Measurements from ENCODE around the gene RABGAP1L. TPM values are rescaled to one million over a fixed set of nuclear protein-coding genes. Genes with fewer than 3 reads are reported as not detected.

RABGAP1L gene
- total RNA-seq, 1 donor from 2014 or later: 30.3 TPM

DNA sequence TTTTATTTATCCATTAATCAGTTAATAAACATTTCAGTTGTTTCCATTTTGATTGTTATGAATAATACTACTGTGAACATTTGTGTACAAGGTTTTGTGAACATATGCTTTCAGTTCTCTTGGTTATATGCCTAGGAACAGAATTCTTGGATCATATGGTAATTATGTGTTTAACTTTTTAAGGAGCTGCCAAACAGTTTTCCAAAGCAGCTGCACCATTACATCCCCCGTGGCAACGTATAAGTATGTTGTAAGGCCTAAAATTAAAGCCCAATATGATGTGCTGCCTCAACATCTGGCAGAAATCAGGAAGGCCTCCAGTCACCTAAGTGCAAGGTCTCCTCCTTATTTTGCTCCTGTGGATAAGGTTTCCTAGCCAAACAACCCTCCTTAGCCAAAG, 604.9 kb downstream of the RABGAP1L start:
- Histone ChIP-seq H3K27me3 (ENCODE audit: control insufficient read depth in 3 of 3, insufficient read depth in 3 of 3, low read length in 3 of 3) (no peaks in the 10 kb centered on the region), H3K4me1 (ENCODE audit: control insufficient read depth in 3 of 3, insufficient read depth in 3 of 3, low read length in 3 of 3) (no peaks in the 10 kb centered on the region), H3K9ac (ENCODE audit: low read depth in 1 of 3, low read length in 3 of 3) (no peak overlapping the region), H3K36me3 (ENCODE audit: control insufficient read depth in 3 of 3, insufficient read depth in 3 of 3, low read length in 3 of 3) (no peaks in the 10 kb centered on the region), H3K9me3 (ENCODE audit: control insufficient read depth in 3 of 3, low read length in 3 of 3) (no peaks in the 10 kb centered on the region), H3K4me3 (ENCODE audit: low read length in 3 of 3) (no peak overlapping the region), H3K27ac (ENCODE audit: low read depth, low read length) (no peak overlapping the region)

DNA sequence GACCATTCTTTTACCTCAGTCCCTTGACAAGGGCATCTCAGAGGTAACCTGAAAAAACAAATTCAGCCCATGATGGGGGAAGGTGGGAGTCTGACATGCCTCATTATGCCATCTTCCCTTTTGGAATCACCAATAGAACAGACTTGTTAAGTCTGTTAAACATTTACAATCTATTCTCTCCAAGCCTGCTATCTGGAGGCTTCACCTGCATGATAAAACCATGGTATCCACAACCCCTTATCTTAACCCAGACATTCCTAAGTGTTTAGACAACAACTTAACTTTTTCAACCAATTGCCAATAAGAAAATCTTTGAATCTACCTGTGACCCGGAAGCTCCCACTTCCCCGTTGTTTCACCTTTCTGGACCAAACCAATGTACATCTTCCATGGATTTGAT, 607.4 kb downstream of the RABGAP1L start:
- Histone ChIP-seq H3K36me3 (ENCODE audit: control insufficient read depth in 3 of 3, insufficient read depth in 3 of 3, low read length in 3 of 3) (no peaks in the 10 kb centered on the region), H3K9ac (ENCODE audit: low read depth in 1 of 3, low read length in 3 of 3) (no peak overlapping the region), H3K4me1 (ENCODE audit: control insufficient read depth in 3 of 3, insufficient read depth in 3 of 3, low read length in 3 of 3) (no peaks in the 10 kb centered on the region), H3K27ac (ENCODE audit: low read depth, low read length) (no peak overlapping the region), H3K4me3 (ENCODE audit: low read length in 3 of 3) (no peak overlapping the region), H3K9me3 (ENCODE audit: control insufficient read depth in 3 of 3, low read length in 3 of 3) (no peaks in the 10 kb centered on the region), H3K27me3 (ENCODE audit: control insufficient read depth in 3 of 3, insufficient read depth in 3 of 3, low read length in 3 of 3) (no peaks in the 10 kb centered on the region)

DNA sequence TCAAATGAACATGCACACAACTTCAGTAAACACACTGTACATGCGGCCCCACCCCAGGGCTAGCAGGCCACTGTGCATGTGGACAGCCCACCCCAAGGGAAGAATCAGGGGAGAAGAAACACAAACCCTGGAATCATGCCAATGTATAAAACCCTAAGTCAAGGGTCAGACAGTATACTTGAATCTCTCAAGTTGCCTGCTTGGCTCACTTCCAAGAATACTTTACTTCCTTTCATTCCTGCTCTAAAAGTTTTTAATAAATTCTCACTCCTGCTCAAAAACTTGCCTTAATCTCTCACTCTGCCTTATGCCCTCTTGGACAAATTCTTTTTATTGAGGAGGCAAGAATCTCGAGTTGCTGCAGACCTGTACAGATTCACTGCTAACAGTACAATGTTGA, 609.2 kb downstream of the RABGAP1L start:
- H3K27me3 ChIP-seq (ENCODE audit: control insufficient read depth in 3 of 3, insufficient read depth in 3 of 3, low read length in 3 of 3): no peaks in the 10 kb centered on the region
- no peaks in the 10 kb centered on the region for H3K4me1 ChIP-seq (ENCODE audit: control insufficient read depth in 3 of 3, insufficient read depth in 3 of 3, low read length in 3 of 3)
- H3K27ac ChIP-seq (ENCODE audit: low read depth, low read length): no peak overlapping the region
- no peaks in the 10 kb centered on the region for H3K9me3 ChIP-seq (ENCODE audit: control insufficient read depth in 3 of 3, low read length in 3 of 3)
- H3K4me3 ChIP-seq (ENCODE audit: low read length in 3 of 3): no peak overlapping the region
- no peaks in the 10 kb centered on the region for H3K36me3 ChIP-seq (ENCODE audit: control insufficient read depth in 3 of 3, insufficient read depth in 3 of 3, low read length in 3 of 3)
- H3K9ac ChIP-seq (ENCODE audit: low read depth in 1 of 3, low read length in 3 of 3): no peak overlapping the region

DNA sequence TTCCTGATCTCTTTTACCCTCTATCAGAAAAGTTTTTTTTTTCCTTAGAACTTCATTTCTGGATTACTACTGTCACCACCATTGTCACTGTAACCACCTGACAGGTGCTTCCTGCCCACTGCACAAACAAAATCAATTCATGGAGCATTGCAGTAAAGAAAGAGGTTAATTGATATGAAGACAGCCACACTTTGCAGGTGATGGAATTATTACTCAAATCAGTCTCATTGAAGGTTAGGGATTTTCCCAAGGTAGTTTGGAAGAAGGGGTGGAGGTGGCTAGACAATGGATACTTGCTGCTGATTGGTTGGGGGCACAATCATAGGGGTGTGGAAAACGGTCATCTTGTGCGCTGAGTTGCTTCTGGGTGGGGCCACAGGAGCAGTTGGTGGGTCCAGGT, 609.6 kb downstream of the RABGAP1L start:
- H3K9ac ChIP-seq (ENCODE audit: low read depth in 1 of 3, low read length in 3 of 3): no peak overlapping the region
- H3K9me3 ChIP-seq (ENCODE audit: control insufficient read depth in 3 of 3, low read length in 3 of 3): no peaks in the 10 kb centered on the region
- no peaks in the 10 kb centered on the region for H3K27me3 ChIP-seq (ENCODE audit: control insufficient read depth in 3 of 3, insufficient read depth in 3 of 3, low read length in 3 of 3)
- H3K4me3 ChIP-seq (ENCODE audit: low read length in 3 of 3): no peak overlapping the region
- H3K27ac ChIP-seq (ENCODE audit: low read depth, low read length): no peak overlapping the region
- H3K4me1 ChIP-seq (ENCODE audit: control insufficient read depth in 3 of 3, insufficient read depth in 3 of 3, low read length in 3 of 3): no peaks in the 10 kb centered on the region
- no peaks in the 10 kb centered on the region for H3K36me3 ChIP-seq (ENCODE audit: control insufficient read depth in 3 of 3, insufficient read depth in 3 of 3, low read length in 3 of 3)

DNA sequence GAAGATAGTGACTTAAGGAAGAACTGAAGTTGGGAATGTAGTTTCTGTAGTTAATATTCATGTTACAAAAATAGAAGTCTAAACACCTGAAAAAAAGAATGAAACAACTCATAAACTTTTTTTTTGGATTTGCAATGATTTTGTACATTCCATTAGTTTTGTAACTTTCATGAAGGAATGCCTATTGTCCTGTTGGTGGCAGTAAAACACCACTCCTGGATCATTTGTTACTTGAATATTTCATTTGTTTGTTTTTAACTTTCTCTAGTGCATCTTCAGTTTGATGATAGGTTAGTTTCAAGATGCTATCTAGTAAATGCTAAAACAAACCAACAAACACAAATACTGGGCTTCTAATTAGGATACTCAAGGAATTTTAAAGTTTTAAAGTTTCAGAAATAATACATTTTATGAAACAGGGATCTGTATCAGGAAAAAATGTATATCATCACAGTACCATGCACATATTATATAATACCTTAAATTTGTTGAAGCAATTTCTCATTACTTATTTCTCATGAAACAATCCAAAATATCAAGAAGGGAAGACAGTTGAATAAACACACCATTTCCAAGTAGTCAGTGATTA, 610.7 kb downstream of the RABGAP1L start:
- Histone ChIP-seq H3K9me3 (ENCODE audit: control insufficient read depth in 3 of 3, low read length in 3 of 3) (no peaks in the 10 kb centered on the region), H3K27me3 (ENCODE audit: control insufficient read depth in 3 of 3, insufficient read depth in 3 of 3, low read length in 3 of 3) (no peaks in the 10 kb centered on the region), H3K9ac (ENCODE audit: low read depth in 1 of 3, low read length in 3 of 3) (no peak overlapping the region), H3K36me3 (ENCODE audit: control insufficient read depth in 3 of 3, insufficient read depth in 3 of 3, low read length in 3 of 3) (no peaks in the 10 kb centered on the region), H3K4me1 (ENCODE audit: control insufficient read depth in 3 of 3, insufficient read depth in 3 of 3, low read length in 3 of 3) (no peaks in the 10 kb centered on the region), H3K27ac (ENCODE audit: low read depth, low read length) (no peak overlapping the region), H3K4me3 (ENCODE audit: low read length in 3 of 3) (no peak overlapping the region)

DNA sequence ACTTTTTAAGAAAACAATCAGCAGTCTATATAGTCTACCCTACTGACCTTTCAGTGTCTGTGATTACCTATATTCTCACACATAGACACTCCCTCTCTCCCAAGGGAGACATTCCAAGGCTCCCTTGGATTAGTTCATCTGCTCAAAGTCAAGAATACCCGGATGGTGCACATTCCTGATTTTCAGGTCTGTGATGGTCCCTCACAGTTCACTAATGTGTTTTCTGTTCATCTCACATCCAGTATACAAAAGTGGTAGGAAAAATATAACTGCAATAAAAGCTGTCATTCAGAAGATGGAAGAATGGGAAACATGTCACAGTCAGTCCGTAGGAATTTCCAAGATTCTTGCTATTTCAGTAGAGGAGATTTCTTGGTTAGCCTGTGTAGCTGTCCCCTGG, 616.3 kb downstream of the RABGAP1L start:
- H3K4me1 ChIP-seq (ENCODE audit: control insufficient read depth in 3 of 3, insufficient read depth in 3 of 3, low read length in 3 of 3): no peaks in the 10 kb centered on the region
- H3K9ac ChIP-seq (ENCODE audit: low read depth in 1 of 3, low read length in 3 of 3): no peak overlapping the region
- H3K36me3 ChIP-seq (ENCODE audit: control insufficient read depth in 3 of 3, insufficient read depth in 3 of 3, low read length in 3 of 3): no peaks in the 10 kb centered on the region
- H3K27me3 ChIP-seq (ENCODE audit: control insufficient read depth in 3 of 3, insufficient read depth in 3 of 3, low read length in 3 of 3): no peaks in the 10 kb centered on the region
- H3K9me3 ChIP-seq (ENCODE audit: control insufficient read depth in 3 of 3, low read length in 3 of 3): no peaks in the 10 kb centered on the region
- no peak overlapping the region for H3K4me3 ChIP-seq (ENCODE audit: low read length in 3 of 3)
- no peak overlapping the region for H3K27ac ChIP-seq (ENCODE audit: low read depth, low read length)

DNA sequence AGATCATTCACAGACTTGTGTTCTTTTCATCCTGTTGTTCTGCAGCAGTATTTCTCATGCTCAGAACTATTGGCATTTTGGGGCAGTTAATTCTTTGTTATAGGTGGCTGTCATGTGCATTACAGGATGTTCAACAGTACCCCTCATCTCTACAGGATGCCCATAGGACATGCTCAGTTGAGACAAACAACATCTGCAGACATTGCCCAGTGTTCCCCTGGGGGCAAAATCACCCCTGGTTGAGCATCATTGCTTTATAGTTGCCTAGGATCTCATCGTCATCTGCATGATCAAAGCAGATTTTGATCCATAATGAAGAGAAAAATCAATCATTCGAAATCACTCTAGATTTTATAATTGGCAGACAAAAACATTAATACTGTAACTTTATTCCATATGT, 617.9 kb downstream of the RABGAP1L start:
- Histone ChIP-seq H3K27ac (ENCODE audit: low read depth, low read length) (no peak overlapping the region), H3K27me3 (ENCODE audit: control insufficient read depth in 3 of 3, insufficient read depth in 3 of 3, low read length in 3 of 3) (no peaks in the 10 kb centered on the region), H3K4me1 (ENCODE audit: control insufficient read depth in 3 of 3, insufficient read depth in 3 of 3, low read length in 3 of 3) (no peaks in the 10 kb centered on the region), H3K36me3 (ENCODE audit: control insufficient read depth in 3 of 3, insufficient read depth in 3 of 3, low read length in 3 of 3) (no peaks in the 10 kb centered on the region), H3K9ac (ENCODE audit: low read depth in 1 of 3, low read length in 3 of 3) (no peak overlapping the region), H3K4me3 (ENCODE audit: low read length in 3 of 3) (no peak overlapping the region), H3K9me3 (ENCODE audit: control insufficient read depth in 3 of 3, low read length in 3 of 3) (no peaks in the 10 kb centered on the region)

DNA sequence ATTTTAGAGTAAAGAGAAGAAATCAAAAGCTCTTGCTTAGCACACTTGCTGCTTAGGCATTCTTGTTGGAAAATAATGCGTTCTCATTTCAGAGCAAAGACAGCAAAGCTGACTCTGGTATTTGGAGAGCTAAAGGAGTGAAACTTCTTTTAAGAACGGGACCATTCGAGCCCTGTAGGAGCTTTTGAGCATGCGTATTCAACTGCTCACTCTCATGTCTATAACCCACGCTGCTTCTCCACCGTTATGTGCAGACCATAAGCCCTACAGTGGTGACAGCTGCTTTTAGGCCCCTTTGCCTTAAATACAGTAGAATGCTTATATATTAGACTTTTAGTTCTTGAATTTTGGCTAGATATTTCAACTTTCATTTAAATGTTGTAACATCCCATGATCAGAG, 626.2 kb downstream of the RABGAP1L start:
- H3K9me3 ChIP-seq (ENCODE audit: control insufficient read depth in 3 of 3, low read length in 3 of 3): no peaks in the 10 kb centered on the region
- no peak overlapping the region for H3K9ac ChIP-seq (ENCODE audit: low read depth in 1 of 3, low read length in 3 of 3)
- no peak overlapping the region for H3K27ac ChIP-seq (ENCODE audit: low read depth, low read length)
- no peaks in the 10 kb centered on the region for H3K36me3 ChIP-seq (ENCODE audit: control insufficient read depth in 3 of 3, insufficient read depth in 3 of 3, low read length in 3 of 3)
- H3K4me3 ChIP-seq (ENCODE audit: low read length in 3 of 3): no peak overlapping the region
- H3K4me1 ChIP-seq (ENCODE audit: control insufficient read depth in 3 of 3, insufficient read depth in 3 of 3, low read length in 3 of 3): no peaks in the 10 kb centered on the region
- no peaks in the 10 kb centered on the region for H3K27me3 ChIP-seq (ENCODE audit: control insufficient read depth in 3 of 3, insufficient read depth in 3 of 3, low read length in 3 of 3)

DNA sequence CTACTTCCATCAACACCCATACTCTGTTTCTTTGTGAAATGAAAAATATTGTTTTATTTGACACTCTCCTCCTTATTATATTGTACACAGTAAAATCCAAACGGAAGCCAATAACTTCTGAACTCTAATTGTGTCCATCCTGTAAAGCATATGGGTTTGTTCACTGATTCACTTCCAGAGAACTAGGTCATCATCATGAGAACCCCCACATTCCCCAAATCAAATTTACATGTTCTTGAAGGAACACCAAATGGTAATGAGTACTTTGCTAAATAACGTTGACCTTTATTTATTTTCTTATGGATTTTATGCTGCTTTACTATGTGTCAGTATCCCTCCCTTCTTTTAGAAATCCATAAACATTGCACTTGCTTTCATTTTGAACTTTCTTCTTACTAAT, 627.0 kb downstream of the RABGAP1L start:
- no peaks in the 10 kb centered on the region for H3K36me3 ChIP-seq (ENCODE audit: control insufficient read depth in 3 of 3, insufficient read depth in 3 of 3, low read length in 3 of 3)
- H3K9me3 ChIP-seq (ENCODE audit: control insufficient read depth in 3 of 3, low read length in 3 of 3): no peaks in the 10 kb centered on the region
- H3K4me3 ChIP-seq (ENCODE audit: low read length in 3 of 3): no peak overlapping the region
- H3K9ac ChIP-seq (ENCODE audit: low read depth in 1 of 3, low read length in 3 of 3): no peak overlapping the region
- no peak overlapping the region for H3K27ac ChIP-seq (ENCODE audit: low read depth, low read length)
- H3K27me3 ChIP-seq (ENCODE audit: control insufficient read depth in 3 of 3, insufficient read depth in 3 of 3, low read length in 3 of 3): no peaks in the 10 kb centered on the region
- H3K4me1 ChIP-seq (ENCODE audit: control insufficient read depth in 3 of 3, insufficient read depth in 3 of 3, low read length in 3 of 3): no peaks in the 10 kb centered on the region

DNA sequence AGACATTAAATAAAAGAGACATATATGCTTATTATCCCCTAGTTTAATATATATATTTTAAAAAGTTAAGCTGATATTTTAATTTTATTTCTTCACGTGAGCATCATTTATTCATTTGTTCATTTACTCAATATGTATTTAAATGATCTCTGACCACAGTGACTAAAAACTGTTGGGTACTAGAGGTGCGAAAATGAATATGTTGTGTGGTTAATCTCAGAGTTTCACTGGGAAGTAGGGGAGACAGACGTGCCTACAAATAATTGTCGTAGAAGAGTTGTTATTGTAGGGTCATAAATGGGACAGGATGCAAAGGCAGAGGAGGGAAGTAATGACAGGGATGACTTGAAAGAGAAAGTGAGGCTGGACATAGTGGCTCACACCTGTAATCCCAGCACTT, 627.4 kb downstream of the RABGAP1L start:
- Histone ChIP-seq H3K4me3 (ENCODE audit: low read length in 3 of 3) (no peak overlapping the region), H3K27ac (ENCODE audit: low read depth, low read length) (no peak overlapping the region), H3K4me1 (ENCODE audit: control insufficient read depth in 3 of 3, insufficient read depth in 3 of 3, low read length in 3 of 3) (no peaks in the 10 kb centered on the region), H3K9me3 (ENCODE audit: control insufficient read depth in 3 of 3, low read length in 3 of 3) (no peaks in the 10 kb centered on the region), H3K9ac (ENCODE audit: low read depth in 1 of 3, low read length in 3 of 3) (no peak overlapping the region), H3K36me3 (ENCODE audit: control insufficient read depth in 3 of 3, insufficient read depth in 3 of 3, low read length in 3 of 3) (no peaks in the 10 kb centered on the region), H3K27me3 (ENCODE audit: control insufficient read depth in 3 of 3, insufficient read depth in 3 of 3, low read length in 3 of 3) (no peaks in the 10 kb centered on the region)

DNA sequence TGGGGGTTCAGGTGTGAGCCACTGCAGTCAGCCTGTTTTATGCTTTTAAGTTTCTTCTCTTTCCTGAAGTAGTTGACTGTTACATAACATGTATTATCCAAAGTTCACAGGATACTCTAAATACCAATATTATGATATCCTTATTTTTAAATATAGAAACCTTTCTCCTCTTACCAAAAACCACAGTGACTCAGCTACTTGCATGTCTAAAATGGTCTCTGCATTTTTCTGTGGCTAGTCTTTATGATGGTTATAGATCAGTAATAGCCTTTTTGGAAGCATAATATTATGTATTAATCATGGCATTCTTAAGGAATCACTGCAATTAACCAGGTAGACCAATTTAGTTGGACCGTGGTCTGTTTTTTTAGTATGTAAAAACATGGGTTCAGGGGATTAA, 629.7 kb downstream of the RABGAP1L start:
- Histone ChIP-seq H3K4me1 (ENCODE audit: control insufficient read depth in 3 of 3, insufficient read depth in 3 of 3, low read length in 3 of 3) (no peaks in the 10 kb centered on the region), H3K4me3 (ENCODE audit: low read length in 3 of 3) (no peak overlapping the region), H3K9ac (ENCODE audit: low read depth in 1 of 3, low read length in 3 of 3) (no peak overlapping the region), H3K27ac (ENCODE audit: low read depth, low read length) (no peak overlapping the region), H3K27me3 (ENCODE audit: control insufficient read depth in 3 of 3, insufficient read depth in 3 of 3, low read length in 3 of 3) (no peaks in the 10 kb centered on the region), H3K9me3 (ENCODE audit: control insufficient read depth in 3 of 3, low read length in 3 of 3) (no peaks in the 10 kb centered on the region), H3K36me3 (ENCODE audit: control insufficient read depth in 3 of 3, insufficient read depth in 3 of 3, low read length in 3 of 3) (no peaks in the 10 kb centered on the region)

All from skeletal muscle tissue (tissue), 4 donors.